GM12801 (cell line): ENCODE results near the gene CARF.

ENCODE experiments used
- CTCF ChIP-seq: IDR thresholded peaks from one replicate; pipeline ENCODE4 v1.5.1; 2011; ENCODE audit warnings: control low read depth; ENCODE audit not compliant: insufficient read length; ENCODE audit errors: extremely low read depth

Gene CARF

GRCh38 chr2:202944816-202945215, 32.7 kb downstream of the CARF start:
- no peak for TF ChIP-seq CTCF

GRCh38 chr2:202945497-202945896, 33.4 kb downstream of the CARF start:
- no peak for TF ChIP-seq CTCF

- no peak for TF ChIP-seq CTCF
These were observed 38.5 kb downstream of the CARF start for GRCh38 chr2:202950592-202950991.

GRCh38 chr2:202960524-202960923, 48.4 kb downstream of the CARF start:
- no peak for TF ChIP-seq CTCF

GRCh38 chr2:202963712-202964111, 51.6 kb downstream of the CARF start:
- no peak for TF ChIP-seq CTCF

GRCh38 chr2:202965810-202966460, 53.9 kb downstream of the CARF start:
- TF ChIP-seq CTCF: no peak

GRCh38 chr2:202976809-202977208, 64.7 kb downstream of the CARF start:
- no peak for TF ChIP-seq CTCF
